SU-DHL-6 (cell line): ENCODE results near the gene DOCK3.

Source experiments
- EZH2phosphoT487 ChIP-seq: fragments of 200-600 bp; sonication (generic), shearing (Covaris generic); conservative IDR thresholded peaks from 2 replicates; pipeline ENCODE4 v1.6.1; 2018; ENCODE audit warnings: mild to moderate bottlenecking, antibody characterized with exemption, low read length, moderate library complexity, mixed read lengths
- TF ChIP-seq, protein P1 (sequence below): fragments of 200-600 bp; sonication (generic); IDR thresholded peaks from one replicate; pipeline ENCODE4 v1.5.1; 2017; ENCODE audit warnings: antibody characterized with exemption, mild to moderate bottlenecking, low read length, moderate library complexity; ENCODE audit not compliant: insufficient read depth, poor library complexity, severe bottlenecking

DNA sequence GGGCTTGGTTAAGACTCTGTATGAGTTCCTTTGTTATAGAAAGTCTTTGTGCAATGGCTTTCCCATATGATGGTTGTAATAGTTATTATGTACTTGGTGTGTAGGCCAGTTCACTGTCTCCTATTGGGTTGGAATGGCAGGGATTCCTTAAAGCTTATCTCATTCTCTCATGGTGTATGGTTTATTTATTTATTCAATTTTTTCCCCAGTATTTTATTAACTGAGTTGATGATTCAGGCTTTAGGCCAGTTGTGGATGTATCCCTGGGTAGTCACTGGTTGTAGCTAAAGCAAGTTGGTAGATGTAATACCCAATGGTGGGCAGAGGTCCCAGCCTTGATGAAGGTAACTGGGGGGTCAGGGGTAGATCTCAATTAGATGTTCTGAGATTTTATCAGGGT, 349.4 kb downstream of the DOCK3 start:
- TF ChIP-seq, protein P1, sequence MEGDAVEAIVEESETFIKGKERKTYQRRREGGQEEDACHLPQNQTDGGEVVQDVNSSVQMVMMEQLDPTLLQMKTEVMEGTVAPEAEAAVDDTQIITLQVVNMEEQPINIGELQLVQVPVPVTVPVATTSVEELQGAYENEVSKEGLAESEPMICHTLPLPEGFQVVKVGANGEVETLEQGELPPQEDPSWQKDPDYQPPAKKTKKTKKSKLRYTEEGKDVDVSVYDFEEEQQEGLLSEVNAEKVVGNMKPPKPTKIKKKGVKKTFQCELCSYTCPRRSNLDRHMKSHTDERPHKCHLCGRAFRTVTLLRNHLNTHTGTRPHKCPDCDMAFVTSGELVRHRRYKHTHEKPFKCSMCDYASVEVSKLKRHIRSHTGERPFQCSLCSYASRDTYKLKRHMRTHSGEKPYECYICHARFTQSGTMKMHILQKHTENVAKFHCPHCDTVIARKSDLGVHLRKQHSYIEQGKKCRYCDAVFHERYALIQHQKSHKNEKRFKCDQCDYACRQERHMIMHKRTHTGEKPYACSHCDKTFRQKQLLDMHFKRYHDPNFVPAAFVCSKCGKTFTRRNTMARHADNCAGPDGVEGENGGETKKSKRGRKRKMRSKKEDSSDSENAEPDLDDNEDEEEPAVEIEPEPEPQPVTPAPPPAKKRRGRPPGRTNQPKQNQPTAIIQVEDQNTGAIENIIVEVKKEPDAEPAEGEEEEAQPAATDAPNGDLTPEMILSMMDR = no peak
- no peak for TF ChIP-seq EZH2phosphoT487
